Measurements from ENCODE around the gene ANKZF1. TPM values are rescaled to one million over a fixed set of nuclear protein-coding genes. Genes with fewer than 3 reads are reported as not detected.

ANKZF1 gene
- total RNA-seq, 1 donor from 2014 or later: 27.7 TPM

DNA sequence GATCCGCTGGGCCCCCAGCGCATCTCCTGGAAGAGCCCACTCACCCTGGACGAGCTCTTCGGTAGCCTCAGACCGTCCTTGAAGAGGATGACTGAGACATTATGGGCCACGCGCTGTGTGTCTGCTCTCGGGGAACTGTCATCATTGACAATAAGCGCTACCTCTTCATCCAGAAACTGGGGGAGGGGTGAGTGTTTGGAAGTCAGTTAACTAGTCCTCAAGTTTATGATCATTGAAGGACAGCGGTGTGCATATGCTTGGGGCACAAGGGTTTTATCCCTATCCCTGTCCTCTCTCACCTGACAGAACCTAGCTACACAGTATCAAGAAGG lies 16.3 kb downstream of the ANKZF1 start:
- peak overlapping the region; percentile 94 to 96 (median 95) for H3K9ac ChIP-seq (ENCODE audit: low read depth in 1 of 3, low read length in 3 of 3)
- H3K27ac ChIP-seq (ENCODE audit: low read depth, low read length): peak overlapping the region; percentile 86
- no peaks in the 10 kb centered on the region for H3K9me3 ChIP-seq (ENCODE audit: control insufficient read depth in 3 of 3, low read length in 3 of 3)
- H3K27me3 ChIP-seq (ENCODE audit: control insufficient read depth in 3 of 3, insufficient read depth in 3 of 3, low read length in 3 of 3): no peaks in the 10 kb centered on the region
- H3K36me3 ChIP-seq (ENCODE audit: control insufficient read depth in 3 of 3, insufficient read depth in 3 of 3, low read length in 3 of 3): peaks cover 29 to 35% (median 35%) of the 10 kb centered on the region in 3 donors
- H3K4me1 ChIP-seq (ENCODE audit: control insufficient read depth in 3 of 3, insufficient read depth in 3 of 3, low read length in 3 of 3): peaks cover 52 to 65% (median 58%) of the 10 kb centered on the region in 3 donors
- H3K4me3 ChIP-seq (ENCODE audit: low read length in 3 of 3): peak overlapping the region; percentile 89 to 97 (median 95)

DNA sequence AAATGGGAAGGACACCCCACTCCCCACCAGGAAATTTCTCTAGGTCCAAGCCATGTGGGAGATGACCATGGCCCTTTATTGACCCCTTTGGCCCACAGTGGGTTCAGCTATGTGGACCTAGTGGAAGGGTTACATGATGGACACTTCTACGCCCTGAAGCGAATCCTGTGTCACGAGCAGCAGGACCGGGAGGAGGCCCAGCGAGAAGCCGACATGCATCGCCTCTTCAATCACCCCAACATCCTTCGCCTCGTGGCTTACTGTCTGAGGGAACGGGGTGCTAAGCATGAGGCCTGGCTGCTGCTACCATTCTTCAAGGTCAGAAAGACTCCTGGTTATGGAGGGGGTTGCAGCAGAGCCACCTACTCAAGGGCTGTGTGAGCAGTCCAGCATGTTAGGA lies 17.0 kb downstream of the ANKZF1 start:
- Histone ChIP-seq H3K9ac (ENCODE audit: low read depth in 1 of 3, low read length in 3 of 3) (peak overlapping the region in 1 of 3 donors; percentile 95), H3K9me3 (ENCODE audit: control insufficient read depth in 3 of 3, low read length in 3 of 3) (no peaks in the 10 kb centered on the region), H3K27me3 (ENCODE audit: control insufficient read depth in 3 of 3, insufficient read depth in 3 of 3, low read length in 3 of 3) (no peaks in the 10 kb centered on the region), H3K27ac (ENCODE audit: low read depth, low read length) (no peak overlapping the region), H3K4me1 (ENCODE audit: control insufficient read depth in 3 of 3, insufficient read depth in 3 of 3, low read length in 3 of 3) (peaks cover 59 to 72% (median 65%) of the 10 kb centered on the region in 3 donors), H3K36me3 (ENCODE audit: control insufficient read depth in 3 of 3, insufficient read depth in 3 of 3, low read length in 3 of 3) (peaks cover 36 to 42% (median 42%) of the 10 kb centered on the region in 3 donors), H3K4me3 (ENCODE audit: low read length in 3 of 3) (no peak overlapping the region)

DNA sequence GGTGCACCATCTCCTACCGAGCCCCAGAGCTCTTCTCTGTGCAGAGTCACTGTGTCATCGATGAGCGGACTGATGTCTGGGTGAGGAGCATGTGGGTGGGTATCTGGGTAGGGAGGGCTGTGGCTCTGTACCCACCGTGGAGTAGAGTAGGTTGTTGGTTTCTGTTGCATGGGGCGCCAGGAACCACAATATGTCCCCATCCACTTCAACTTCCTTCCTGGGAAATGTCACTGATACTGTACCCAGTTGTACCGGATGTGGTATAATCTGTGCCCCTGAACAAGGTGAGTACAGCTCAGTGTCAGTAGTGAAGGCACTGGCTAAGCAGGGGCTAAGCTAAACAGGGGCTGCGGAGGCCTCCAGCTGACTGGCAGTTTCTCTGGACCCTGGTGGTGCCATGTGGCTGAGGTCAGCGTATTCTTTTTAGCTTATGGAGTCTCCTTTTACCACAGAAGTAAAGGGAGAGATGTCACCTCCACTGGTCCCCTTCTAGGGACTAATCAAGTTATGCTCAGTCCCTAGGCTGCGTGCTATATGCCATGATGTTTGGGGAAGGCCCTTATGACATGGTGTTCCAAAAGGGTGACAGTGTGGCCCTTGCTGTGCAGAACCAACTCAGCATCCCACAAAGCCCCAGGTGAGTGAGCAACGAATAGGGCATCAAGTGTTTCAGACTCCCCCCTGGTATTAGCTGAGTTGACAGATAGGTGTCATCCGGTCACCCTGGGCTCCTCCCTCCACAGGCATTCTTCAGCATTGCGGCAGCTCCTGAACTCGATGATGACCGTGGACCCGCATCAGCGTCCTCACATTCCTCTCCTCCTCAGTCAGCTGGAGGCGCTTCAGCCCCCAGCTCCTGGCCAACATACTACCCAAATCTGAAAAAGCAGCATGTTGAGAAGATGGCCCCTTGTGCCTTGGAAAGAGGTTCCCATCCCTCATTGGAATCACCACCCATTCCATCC lies 18.4 kb downstream of the ANKZF1 start:
- peaks cover 72 to 86% (median 75%) of the 10 kb centered on the region in 3 donors for H3K4me1 ChIP-seq (ENCODE audit: control insufficient read depth in 3 of 3, insufficient read depth in 3 of 3, low read length in 3 of 3)
- peak overlapping the region; percentile 34 for H3K27ac ChIP-seq (ENCODE audit: low read depth, low read length)
- no peaks in the 10 kb centered on the region for H3K27me3 ChIP-seq (ENCODE audit: control insufficient read depth in 3 of 3, insufficient read depth in 3 of 3, low read length in 3 of 3)
- no peaks in the 10 kb centered on the region for H3K9me3 ChIP-seq (ENCODE audit: control insufficient read depth in 3 of 3, low read length in 3 of 3)
- peak overlapping the region in 1 of 3 donors; percentile 51 for H3K9ac ChIP-seq (ENCODE audit: low read depth in 1 of 3, low read length in 3 of 3)
- H3K4me3 ChIP-seq (ENCODE audit: low read length in 3 of 3): peak overlapping the region in 1 of 3 donors; percentile 2
- H3K36me3 ChIP-seq (ENCODE audit: control insufficient read depth in 3 of 3, insufficient read depth in 3 of 3, low read length in 3 of 3): peaks cover 40 to 48% (median 46%) of the 10 kb centered on the region in 3 donors

DNA sequence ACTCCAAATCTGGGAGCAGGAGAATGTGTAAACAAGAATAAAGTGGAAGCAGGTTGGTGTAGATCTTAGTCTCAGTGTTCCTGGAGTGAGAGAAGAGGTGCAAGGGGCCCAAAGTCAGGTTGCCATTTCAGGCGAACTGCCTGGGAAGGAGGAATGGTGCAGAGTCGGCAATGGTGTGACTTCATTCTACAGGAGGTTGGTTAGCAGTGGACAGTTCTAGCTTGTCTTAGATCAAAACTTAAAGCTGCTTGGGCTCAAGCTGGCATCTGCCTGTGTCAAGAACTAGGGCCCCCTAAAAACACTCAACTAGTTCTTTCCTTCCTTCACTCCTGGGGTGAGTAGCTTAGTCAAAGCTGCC lies 19.2 kb downstream of the ANKZF1 start:
- Histone ChIP-seq H3K9ac (ENCODE audit: low read depth in 1 of 3, low read length in 3 of 3) (peak overlapping the region; percentile 44 to 96 (median 63)), H3K27me3 (ENCODE audit: control insufficient read depth in 3 of 3, insufficient read depth in 3 of 3, low read length in 3 of 3) (no peaks in the 10 kb centered on the region), H3K9me3 (ENCODE audit: control insufficient read depth in 3 of 3, low read length in 3 of 3) (no peaks in the 10 kb centered on the region), H3K4me1 (ENCODE audit: control insufficient read depth in 3 of 3, insufficient read depth in 3 of 3, low read length in 3 of 3) (peaks cover 72 to 95% (median 77%) of the 10 kb centered on the region in 3 donors), H3K4me3 (ENCODE audit: low read length in 3 of 3) (peak overlapping the region; percentile 17 to 92 (median 91)), H3K27ac (ENCODE audit: low read depth, low read length) (peak overlapping the region; percentile 71), H3K36me3 (ENCODE audit: control insufficient read depth in 3 of 3, insufficient read depth in 3 of 3, low read length in 3 of 3) (peaks cover 40 to 48% (median 46%) of the 10 kb centered on the region in 3 donors)

DNA sequence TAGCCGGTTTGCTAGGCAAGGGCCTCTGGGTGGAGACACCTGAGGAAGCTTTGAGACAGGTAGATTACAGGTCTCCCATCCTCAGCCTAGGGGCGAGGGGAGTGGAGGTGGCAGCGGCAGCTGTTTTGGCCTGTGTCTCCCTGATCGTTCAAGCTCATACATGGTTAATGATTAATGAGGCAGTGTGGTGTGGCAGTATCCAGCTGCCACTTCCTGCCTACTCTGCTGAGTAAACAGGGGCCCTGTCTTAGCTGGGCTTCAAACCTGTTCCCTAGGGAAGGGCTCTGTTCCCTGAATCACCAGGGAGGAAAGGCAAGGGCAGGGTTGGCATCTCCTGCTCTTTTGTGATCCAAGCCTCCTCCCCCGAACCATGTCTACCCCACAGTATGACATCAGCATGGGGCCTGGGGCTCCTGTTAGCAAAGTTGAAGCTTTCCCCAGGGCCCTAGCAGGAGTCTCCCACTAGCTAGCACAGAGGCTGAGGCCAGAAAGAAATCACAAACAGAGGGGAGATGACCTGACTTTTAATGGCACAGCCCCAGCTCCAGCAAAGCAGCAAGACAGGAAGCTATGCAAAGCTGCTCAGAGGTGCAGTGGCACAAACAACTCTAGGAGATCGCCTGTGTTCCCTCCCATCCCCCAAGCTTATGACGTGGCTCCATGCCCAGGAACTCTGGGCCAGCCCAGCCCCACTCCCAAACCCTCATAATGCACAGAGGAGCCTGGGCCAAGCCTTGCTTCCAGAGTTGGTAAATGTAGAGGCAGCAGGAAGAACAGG lies 19.8 kb downstream of the ANKZF1 start:
- Histone ChIP-seq H3K4me1 (ENCODE audit: control insufficient read depth in 3 of 3, insufficient read depth in 3 of 3, low read length in 3 of 3) (peaks cover 77 to 99% (median 81%) of the 10 kb centered on the region in 3 donors), H3K9ac (ENCODE audit: low read depth in 1 of 3, low read length in 3 of 3) (peak overlapping the region; percentile 44 to 96 (median 63)), H3K9me3 (ENCODE audit: control insufficient read depth in 3 of 3, low read length in 3 of 3) (no peaks in the 10 kb centered on the region), H3K27me3 (ENCODE audit: control insufficient read depth in 3 of 3, insufficient read depth in 3 of 3, low read length in 3 of 3) (peaks cover 0 to 2% (median 0%) of the 10 kb centered on the region in 3 donors), H3K27ac (ENCODE audit: low read depth, low read length) (peak overlapping the region; percentile 71), H3K36me3 (ENCODE audit: control insufficient read depth in 3 of 3, insufficient read depth in 3 of 3, low read length in 3 of 3) (peaks cover 40 to 48% (median 46%) of the 10 kb centered on the region in 3 donors), H3K4me3 (ENCODE audit: low read length in 3 of 3) (peak overlapping the region; percentile 17 to 92 (median 91))

DNA sequence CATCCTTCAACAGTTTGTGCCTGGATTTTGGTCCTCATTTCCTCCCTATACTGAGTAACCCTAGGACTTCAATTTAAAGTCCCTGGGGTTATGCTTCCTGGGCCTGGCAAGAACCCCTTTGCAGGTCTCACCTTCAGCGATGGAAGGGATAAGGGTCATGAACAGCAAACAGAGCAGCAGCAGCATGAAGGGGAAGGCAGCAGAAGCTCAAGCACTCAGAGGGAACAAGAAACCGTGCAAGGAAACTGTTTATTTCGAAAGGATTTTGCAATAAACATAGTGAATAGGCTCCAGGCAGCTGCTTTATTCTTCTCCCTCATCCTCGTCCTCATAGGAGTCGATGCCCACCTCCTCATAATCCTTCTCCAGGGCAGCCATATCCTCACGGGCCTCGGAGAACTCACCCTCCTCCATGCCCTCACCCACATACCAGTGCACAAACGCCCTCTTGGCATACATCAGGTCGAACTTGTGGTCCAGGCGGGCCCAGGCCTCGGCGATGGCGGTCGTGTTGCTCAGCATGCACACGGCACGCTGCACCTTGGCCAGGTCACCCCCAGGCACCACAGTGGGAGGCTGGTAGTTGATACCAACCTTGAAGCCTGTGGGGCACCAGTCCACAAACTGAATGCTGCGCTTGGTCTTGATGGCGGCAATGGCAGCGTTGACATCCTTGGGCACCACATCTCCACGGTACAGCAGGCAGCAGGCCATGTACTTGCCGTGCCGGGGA lies 20.6 kb downstream of the ANKZF1 start:
- Histone ChIP-seq H3K4me1 (ENCODE audit: control insufficient read depth in 3 of 3, insufficient read depth in 3 of 3, low read length in 3 of 3) (peaks cover 74 to 97% (median 78%) of the 10 kb centered on the region in 3 donors), H3K36me3 (ENCODE audit: control insufficient read depth in 3 of 3, insufficient read depth in 3 of 3, low read length in 3 of 3) (peaks cover 40 to 48% (median 46%) of the 10 kb centered on the region in 3 donors), H3K9ac (ENCODE audit: low read depth in 1 of 3, low read length in 3 of 3) (peak overlapping the region; percentile 44 to 96 (median 63)), H3K9me3 (ENCODE audit: control insufficient read depth in 3 of 3, low read length in 3 of 3) (no peaks in the 10 kb centered on the region), H3K4me3 (ENCODE audit: low read length in 3 of 3) (peak overlapping the region; percentile 17 to 92 (median 91)), H3K27ac (ENCODE audit: low read depth, low read length) (peak overlapping the region; percentile 71), H3K27me3 (ENCODE audit: control insufficient read depth in 3 of 3, insufficient read depth in 3 of 3, low read length in 3 of 3) (peaks cover 0 to 4% (median 4%) of the 10 kb centered on the region in 3 donors)

DNA sequence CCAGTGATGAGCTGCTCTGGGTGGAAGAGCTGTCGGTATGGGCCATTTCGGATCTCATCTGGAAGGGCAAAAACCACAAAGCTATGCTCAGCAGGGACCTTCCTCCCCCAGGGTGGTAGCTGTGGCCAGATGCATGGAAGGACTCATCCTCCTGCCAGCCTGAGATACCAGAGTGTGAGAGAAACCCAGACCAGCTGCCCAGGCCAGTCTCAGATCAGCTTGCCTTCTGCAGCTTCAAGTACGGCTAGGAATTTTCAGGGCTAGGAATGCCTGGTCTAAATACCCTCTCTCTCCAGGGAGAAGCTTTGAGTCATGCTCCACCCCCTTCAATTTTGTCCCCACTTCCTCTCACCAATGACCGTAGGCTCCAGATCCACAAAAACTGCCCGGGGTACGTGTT lies 22.1 kb downstream of the ANKZF1 start:
- Histone ChIP-seq H3K27me3 (ENCODE audit: control insufficient read depth in 3 of 3, insufficient read depth in 3 of 3, low read length in 3 of 3) (peaks cover 0 to 4% (median 4%) of the 10 kb centered on the region in 3 donors), H3K36me3 (ENCODE audit: control insufficient read depth in 3 of 3, insufficient read depth in 3 of 3, low read length in 3 of 3) (peaks cover 40 to 48% (median 46%) of the 10 kb centered on the region in 3 donors), H3K4me3 (ENCODE audit: low read length in 3 of 3) (peak overlapping the region; percentile 83 to 92 (median 91)), H3K4me1 (ENCODE audit: control insufficient read depth in 3 of 3, insufficient read depth in 3 of 3, low read length in 3 of 3) (peaks cover 65 to 84% (median 70%) of the 10 kb centered on the region in 3 donors), H3K9ac (ENCODE audit: low read depth in 1 of 3, low read length in 3 of 3) (peak overlapping the region; percentile 64 to 96 (median 79)), H3K27ac (ENCODE audit: low read depth, low read length) (peak overlapping the region; percentile 96), H3K9me3 (ENCODE audit: control insufficient read depth in 3 of 3, low read length in 3 of 3) (no peaks in the 10 kb centered on the region)

DNA sequence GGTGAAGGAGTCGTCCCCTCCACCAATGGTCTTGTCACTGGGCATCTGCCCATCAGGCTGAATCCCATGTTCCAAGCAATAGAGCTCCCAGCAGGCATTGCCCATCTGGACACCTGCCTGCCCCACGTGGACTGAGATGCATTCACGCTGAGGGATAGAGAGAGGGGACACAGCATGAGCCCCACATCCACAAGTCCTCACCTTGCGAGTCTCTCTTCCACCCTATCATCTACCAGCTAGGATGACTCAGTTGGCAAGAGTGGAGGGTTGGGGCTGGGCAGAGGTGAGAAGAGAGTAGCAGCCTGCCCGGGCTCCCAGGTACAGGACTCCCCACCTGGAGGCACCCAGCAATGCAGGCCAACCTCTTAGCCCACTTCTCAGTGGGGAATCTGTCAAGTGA lies 22.5 kb downstream of the ANKZF1 start:
- H3K36me3 ChIP-seq (ENCODE audit: control insufficient read depth in 3 of 3, insufficient read depth in 3 of 3, low read length in 3 of 3): peaks cover 40 to 48% (median 46%) of the 10 kb centered on the region in 3 donors
- peaks cover 65 to 79% (median 66%) of the 10 kb centered on the region in 3 donors for H3K4me1 ChIP-seq (ENCODE audit: control insufficient read depth in 3 of 3, insufficient read depth in 3 of 3, low read length in 3 of 3)
- peak overlapping the region; percentile 83 to 92 (median 91) for H3K4me3 ChIP-seq (ENCODE audit: low read length in 3 of 3)
- peak overlapping the region; percentile 79 to 96 (median 84) for H3K9ac ChIP-seq (ENCODE audit: low read depth in 1 of 3, low read length in 3 of 3)
- H3K9me3 ChIP-seq (ENCODE audit: control insufficient read depth in 3 of 3, low read length in 3 of 3): no peaks in the 10 kb centered on the region
- H3K27ac ChIP-seq (ENCODE audit: low read depth, low read length): peak overlapping the region; percentile 96
- H3K27me3 ChIP-seq (ENCODE audit: control insufficient read depth in 3 of 3, insufficient read depth in 3 of 3, low read length in 3 of 3): peaks cover 0 to 4% (median 4%) of the 10 kb centered on the region in 3 donors

DNA sequence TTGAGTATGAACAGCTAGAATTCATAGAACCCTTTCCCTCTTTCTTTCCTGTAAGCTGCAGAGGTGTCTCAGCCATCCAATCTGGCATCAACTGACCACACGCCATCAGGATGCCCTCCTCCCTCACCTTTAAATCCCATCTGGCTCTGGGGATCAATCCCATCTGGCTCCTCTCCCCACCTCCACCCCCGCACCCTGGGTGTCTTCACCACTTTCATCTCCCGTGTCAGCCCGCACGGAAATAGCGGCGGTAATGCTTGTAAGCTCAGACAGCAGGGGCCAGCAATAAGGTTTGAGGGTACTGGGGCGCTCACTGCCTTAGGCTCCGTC lies 22.9 kb downstream of the ANKZF1 start:
- Histone ChIP-seq H3K4me1 (ENCODE audit: control insufficient read depth in 3 of 3, insufficient read depth in 3 of 3, low read length in 3 of 3) (peaks cover 60 to 75% (median 61%) of the 10 kb centered on the region in 3 donors), H3K9ac (ENCODE audit: low read depth in 1 of 3, low read length in 3 of 3) (peak overlapping the region; percentile 79 to 96 (median 84)), H3K36me3 (ENCODE audit: control insufficient read depth in 3 of 3, insufficient read depth in 3 of 3, low read length in 3 of 3) (peaks cover 39 to 45% (median 44%) of the 10 kb centered on the region in 3 donors), H3K27ac (ENCODE audit: low read depth, low read length) (peak overlapping the region; percentile 96), H3K9me3 (ENCODE audit: control insufficient read depth in 3 of 3, low read length in 3 of 3) (no peaks in the 10 kb centered on the region), H3K27me3 (ENCODE audit: control insufficient read depth in 3 of 3, insufficient read depth in 3 of 3, low read length in 3 of 3) (peaks cover 0 to 4% (median 4%) of the 10 kb centered on the region in 3 donors), H3K4me3 (ENCODE audit: low read length in 3 of 3) (peak overlapping the region; percentile 83 to 92 (median 91))
